ENCODE measurements around the gene SMU1. TPM values are rescaled to one million over a fixed set of nuclear protein-coding genes. Genes with fewer than 3 reads are reported as not detected.
"Not testable (repeated sequence)": the region's sequence is repeated elsewhere in the genome, so short reads cannot be mapped to it uniquely, and the experiment has no call there.

Gene SMU1
- total RNA-seq, 1 experiment from 2014 or later = 23.2 TPM

- H3K36me3 Mint-ChIP-seq = no peaks in the 10 kb centered on the region
- TF ChIP-seq ZNF317 (CRISPR knock-in tag; IDR thresholded peaks at IDR 0.05; ENCODE audit: borderline replicate concordance, low read depth) = no peak
- TF ChIP-seq, protein P1, sequence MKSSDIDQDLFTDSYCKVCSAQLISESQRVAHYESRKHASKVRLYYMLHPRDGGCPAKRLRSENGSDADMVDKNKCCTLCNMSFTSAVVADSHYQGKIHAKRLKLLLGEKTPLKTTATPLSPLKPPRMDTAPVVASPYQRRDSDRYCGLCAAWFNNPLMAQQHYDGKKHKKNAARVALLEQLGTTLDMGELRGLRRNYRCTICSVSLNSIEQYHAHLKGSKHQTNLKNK (CRISPR knock-in tag; IDR thresholded peaks at IDR 0.05) = no peak
- TF ChIP-seq, protein P2, sequence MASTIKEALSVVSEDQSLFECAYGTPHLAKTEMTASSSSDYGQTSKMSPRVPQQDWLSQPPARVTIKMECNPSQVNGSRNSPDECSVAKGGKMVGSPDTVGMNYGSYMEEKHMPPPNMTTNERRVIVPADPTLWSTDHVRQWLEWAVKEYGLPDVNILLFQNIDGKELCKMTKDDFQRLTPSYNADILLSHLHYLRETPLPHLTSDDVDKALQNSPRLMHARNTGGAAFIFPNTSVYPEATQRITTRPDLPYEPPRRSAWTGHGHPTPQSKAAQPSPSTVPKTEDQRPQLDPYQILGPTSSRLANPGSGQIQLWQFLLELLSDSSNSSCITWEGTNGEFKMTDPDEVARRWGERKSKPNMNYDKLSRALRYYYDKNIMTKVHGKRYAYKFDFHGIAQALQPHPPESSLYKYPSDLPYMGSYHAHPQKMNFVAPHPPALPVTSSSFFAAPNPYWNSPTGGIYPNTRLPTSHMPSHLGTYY (CRISPR knock-in tag; IDR thresholded peaks at IDR 0.05) = no peak
- TF ChIP-seq, protein P3, sequence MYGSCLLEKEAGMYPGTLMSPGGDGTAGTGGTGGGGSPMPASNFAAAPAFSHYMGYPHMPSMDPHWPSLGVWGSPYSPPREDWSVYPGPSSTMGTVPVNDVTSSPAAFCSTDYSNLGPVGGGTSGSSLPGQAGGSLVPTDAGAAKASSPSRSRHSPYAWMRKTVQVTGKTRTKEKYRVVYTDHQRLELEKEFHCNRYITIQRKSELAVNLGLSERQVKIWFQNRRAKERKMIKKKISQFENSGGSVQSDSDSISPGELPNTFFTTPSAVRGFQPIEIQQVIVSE (CRISPR knock-in tag; IDR thresholded peaks at IDR 0.05; ENCODE audit: borderline replicate concordance) = no peak
- TF ChIP-seq ZNF281 (CRISPR knock-in tag; IDR thresholded peaks at IDR 0.05) = no peak
- TF ChIP-seq USF2 (CRISPR knock-in tag; IDR thresholded peaks at IDR 0.05) = no peak
- no peak for TF ChIP-seq ZNF121 (CRISPR knock-in tag; IDR thresholded peaks at IDR 0.05)
- TF ChIP-seq, protein P4, sequence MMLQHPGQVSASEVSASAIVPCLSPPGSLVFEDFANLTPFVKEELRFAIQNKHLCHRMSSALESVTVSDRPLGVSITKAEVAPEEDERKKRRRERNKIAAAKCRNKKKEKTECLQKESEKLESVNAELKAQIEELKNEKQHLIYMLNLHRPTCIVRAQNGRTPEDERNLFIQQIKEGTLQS (CRISPR knock-in tag; conservative IDR thresholded peaks at IDR 0.05) = no peak
- TF ChIP-seq RORB (CRISPR knock-in tag; IDR thresholded peaks at IDR 0.05) = no peak
- TF ChIP-seq GRHL2 (CRISPR knock-in tag; IDR thresholded peaks at IDR 0.05; ENCODE audit: insufficient replicate concordance, severe bottlenecking) = no peak
- no peak for TF ChIP-seq ELF4 (CRISPR knock-in tag; IDR thresholded peaks at IDR 0.05; ENCODE audit: low read depth)
- TF ChIP-seq ZNF532 (CRISPR knock-in tag; IDR thresholded peaks at IDR 0.05; ENCODE audit: borderline replicate concordance) = no peak
- no peak for TF ChIP-seq ZNF425 (CRISPR knock-in tag; conservative IDR thresholded peaks at IDR 0.05)
- no peak for TF ChIP-seq GTF2I (CRISPR knock-in tag; conservative IDR thresholded peaks at IDR 0.05)
- H3K4me1 Mint-ChIP-seq = no peaks in the 10 kb centered on the region
- CTCF ChIA-PET = no interaction called here
- H3K4me3 Mint-ChIP-seq = no peak overlapping the region
- no peaks in the 10 kb centered on the region for H3K9me3 Mint-ChIP-seq
- POLR2A ChIA-PET = no interaction called here
- no peak for DNase-seq (ENCODE audit: low spot score)
- H3K27ac Mint-ChIP-seq = no peak overlapping the region
- ATAC-seq = no peak
- H3K27me3 Mint-ChIP-seq (ENCODE audit: low read depth) = peaks cover 28% of the 10 kb centered on the region
These were observed 16.2 kb upstream of the SMU1 start for GRCh38 chr9:33092634-33093033.

- ATAC-seq = not testable (repeated sequence)
These were observed 9.2 kb upstream of the SMU1 start for GRCh38 chr9:33085672-33086071.

More at GRCh38 chr9:33085672-33086071, 9.2 kb upstream of the SMU1 start:
- H3K4me3 Mint-ChIP-seq; H3K4me1 Mint-ChIP-seq; CTCF ChIA-PET; DNase-seq (ENCODE audit: low spot score); POLR2A ChIA-PET; H3K27ac Mint-ChIP-seq; H3K36me3 Mint-ChIP-seq: not testable (repeated sequence)
- H3K27me3 Mint-ChIP-seq (ENCODE audit: low read depth) = peaks cover 45% of the 10 kb centered on the region
- H3K9me3 Mint-ChIP-seq = peaks cover 14% of the 10 kb centered on the region

Data from WTC11 (cell line).